Stimulated activated CD4-positive, alpha-beta T cell treated with anti-CD3 and anti-CD28 coated beads, Interleukin-12 subunit alpha, Interleukin-12 subunit beta, amount 100 ng/mL, for 24 hours (primary cell): ENCODE measurements around the gene IQCE.
"Not testable (repeated sequence)": the region's sequence is repeated elsewhere in the genome, so short reads cannot be mapped to it uniquely, and the experiment has no call there.

Experiments used
- DNase-seq, 2 experiments: peaks; one replicate each; pipeline ENCODE4 v3.0.0-alpha.2; 2020; ENCODE audit warnings: low read depth in 2 of 2

Gene IQCE

GRCh38 chr7:2553831-2554581 is 4.8 kb upstream of the IQCE start:
- DNase-seq, result no peak

- no peak for DNase-seq
Measured at GRCh38 chr7:2554661-2555111, 4.1 kb upstream of the IQCE start.

GRCh38 chr7:2555121-2556052 is 3.4 kb upstream of the IQCE start, which contains the start of gene BRAT1:
BRAT1 (minus strand) TSS chr7:2555524; CDS start chr7:2554431, 1,093 bp downstream.
- DNase-seq, result peak; percentile 92 to 98

- DNase-seq, result no peak
Measured at GRCh38 chr7:2559283-2559950, 638 bp downstream of the IQCE start.

- not testable (repeated sequence) for DNase-seq
Measured at GRCh38 chr7:2563955-2564354, 5.2 kb downstream of the IQCE start.

- DNase-seq, result no peak
Measured at GRCh38 chr7:2564970-2565540, 6.3 kb downstream of the IQCE start.

GRCh38 chr7:2566348-2566889 is 7.6 kb downstream of the IQCE start:
- no peak for DNase-seq

- no peak for DNase-seq
Measured at GRCh38 chr7:2566890-2567678, 8.3 kb downstream of the IQCE start.

GRCh38 chr7:2567679-2568278 is 9.0 kb downstream of the IQCE start:
- no peak for DNase-seq

- no peak for DNase-seq
Measured at GRCh38 chr7:2568521-2569223, 9.9 kb downstream of the IQCE start.

GRCh38 chr7:2569421-2569820 is 10.6 kb downstream of the IQCE start:
- DNase-seq, result no peak

- no peak for DNase-seq
Measured at GRCh38 chr7:2570021-2570420, 11.2 kb downstream of the IQCE start.

- DNase-seq, result no peak
Measured at GRCh38 chr7:2571409-2571808, 12.6 kb downstream of the IQCE start.

GRCh38 chr7:2572101-2572842 is 13.5 kb downstream of the IQCE start:
- no peak for DNase-seq

GRCh38 chr7:2573761-2574160 is 15.0 kb downstream of the IQCE start:
- DNase-seq, result no peak

GRCh38 chr7:2575046-2575732 is 16.4 kb downstream of the IQCE start:
- no peak for DNase-seq

GRCh38 chr7:2575733-2576340 is 17.1 kb downstream of the IQCE start:
- DNase-seq, result no peak
